ENCODE results near the gene CAPN10. TPM values are rescaled to one million over a fixed set of nuclear protein-coding genes. Genes with fewer than 3 reads are reported as not detected.
A peak's percentile ranks its signal among the peaks of the same experiment; 100 is the strongest.

CAPN10 gene
- polyA plus RNA-seq, 3 donors, result 7.3 to 57.0 (median 7.4) TPM

GRCh38 chr2:240539906-240540305 is 46.6 kb upstream of the CAPN10 start:
- no peak for TF ChIP-seq CTCF (IDR thresholded peaks at IDR 0.05)
- no peaks in the 10 kb centered on the region for H3K4me1 ChIP-seq (ENCODE audit: control insufficient read depth in 1 of 2, insufficient read depth in 2 of 2, low read length in 2 of 2)
- H3K36me3 Mint-ChIP-seq, result peaks cover 64 to 79% of the 10 kb centered on the region in 2 donors
- H3K4me3 Mint-ChIP-seq, result no peak overlapping the region
- DNase-seq, result no peak
- peak overlapping the region in 2 of 7 donors; percentile 3 to 61 for H3K27ac Mint-ChIP-seq
- peaks cover 7 to 21% of the 10 kb centered on the region in 2 donors for H3K9me3 ChIP-seq (replicated peaks in 1 of 2; ENCODE audit: control insufficient read depth in 1 of 2, insufficient read depth in 1 of 2, low read length in 2 of 2)
- H3K79me2 ChIP-seq (ENCODE audit: insufficient read depth, low read length), result no peaks in the 10 kb centered on the region
- H4K20me1 ChIP-seq (ENCODE audit: insufficient read depth, low read length), result no peaks in the 10 kb centered on the region
- no peak overlapping the region for H3K4me3 ChIP-seq (replicated peaks in 1 of 3; ENCODE audit: low read depth in 2 of 3, low read length in 3 of 3)
- no peak overlapping the region for H3K4me2 ChIP-seq (replicated peaks; ENCODE audit: extremely low read depth, low read length, poor library complexity, severe bottlenecking)
- H2AFZ ChIP-seq (ENCODE audit: insufficient read depth, low read depth, low read length, poor library complexity, severe bottlenecking), result no peak overlapping the region
- H3K4me1 Mint-ChIP-seq, result no peaks in the 10 kb centered on the region
- H3K36me3 ChIP-seq (replicated peaks in 1 of 2; ENCODE audit: control insufficient read depth in 1 of 2, insufficient read depth in 2 of 2, low read length in 2 of 2), result peaks cover 33 to 51% of the 10 kb centered on the region in 2 donors
- peaks cover 0 to 2% (median 0%) of the 10 kb centered on the region in 3 donors for H3K27me3 Mint-ChIP-seq (ENCODE audit: low read depth in 3 of 3)
- intact Hi-C loops (cut with micrococcal nuclease), result no loop called here
- H3K9ac ChIP-seq (ENCODE audit: insufficient read depth, low read length, poor library complexity, severe bottlenecking), result no peak overlapping the region
- H3K9me3 Mint-ChIP-seq, result peaks cover 10 to 26% (median 18%) of the 10 kb centered on the region in 7 donors
- no peak overlapping the region for H3K27ac ChIP-seq (ENCODE audit: low read depth in 1 of 2, low read length in 2 of 2)
- no peaks in the 10 kb centered on the region for H3K27me3 ChIP-seq (ENCODE audit: control insufficient read depth in 2 of 2, insufficient read depth in 2 of 2, low read length in 2 of 2)

- Histone ChIP-seq H3K4me3 (replicated peaks in 1 of 3; ENCODE audit: low read depth in 2 of 3, low read length in 3 of 3) (no peak overlapping the region), H3K79me2 (ENCODE audit: insufficient read depth, low read length) (peaks cover 28% of the 10 kb centered on the region), H2AFZ (ENCODE audit: insufficient read depth, low read depth, low read length, poor library complexity, severe bottlenecking) (no peak overlapping the region), H3K9me3 (replicated peaks in 1 of 2; ENCODE audit: control insufficient read depth in 1 of 2, insufficient read depth in 1 of 2, low read length in 2 of 2) (peaks cover 3 to 5% of the 10 kb centered on the region in 2 donors), H3K27me3 (ENCODE audit: control insufficient read depth in 2 of 2, insufficient read depth in 2 of 2, low read length in 2 of 2) (no peaks in the 10 kb centered on the region), H3K36me3 (replicated peaks in 1 of 2; ENCODE audit: control insufficient read depth in 1 of 2, insufficient read depth in 2 of 2, low read length in 2 of 2) (peaks cover 22 to 56% of the 10 kb centered on the region in 2 donors), H4K20me1 (ENCODE audit: insufficient read depth, low read length) (peaks cover 16% of the 10 kb centered on the region), H3K9ac (ENCODE audit: insufficient read depth, low read length, poor library complexity, severe bottlenecking) (no peak overlapping the region), H3K27ac (ENCODE audit: low read depth in 1 of 2, low read length in 2 of 2) (no peak overlapping the region), H3K4me2 (replicated peaks; ENCODE audit: extremely low read depth, low read length, poor library complexity, severe bottlenecking) (no peak overlapping the region), H3K4me1 (ENCODE audit: control insufficient read depth in 1 of 2, insufficient read depth in 2 of 2, low read length in 2 of 2) (no peaks in the 10 kb centered on the region)
- H3K36me3 Mint-ChIP-seq, result peaks cover 41 to 66% of the 10 kb centered on the region in 2 donors
- DNase-seq, result no peak
- intact Hi-C loops (cut with micrococcal nuclease), result no loop called here
- no peaks in the 10 kb centered on the region for H3K27me3 Mint-ChIP-seq (ENCODE audit: low read depth in 3 of 3)
- H3K27ac Mint-ChIP-seq, result peak overlapping the region in 1 of 7 donors; percentile 34
- WGBS (ENCODE audit: insufficient coverage), result 100% methylated on average over 3 of the region's 4 CpGs
- H3K9me3 Mint-ChIP-seq, result peaks cover 6 to 18% (median 13%) of the 10 kb centered on the region in 7 donors
- no peak overlapping the region for H3K4me3 Mint-ChIP-seq
- TF ChIP-seq CTCF (IDR thresholded peaks at IDR 0.05), result no peak
- peaks cover 2% of the 10 kb centered on the region for H3K4me1 Mint-ChIP-seq
Measured at GRCh38 chr2:240551288-240551687, 35.2 kb upstream of the CAPN10 start.
